ENCODE data around the gene DNLZ. TPM values are rescaled to one million over a fixed set of nuclear protein-coding genes. Genes with fewer than 3 reads are reported as not detected.
A peak's percentile ranks its signal among the peaks of the same experiment; 100 is the strongest.

The DNLZ gene
- total and polyA plus RNA-seq, 8 donors, result 4.2 to 18.8 (median 8.8) TPM

- no peak for ATAC-seq
- no peak overlapping the region for H3K27ac ChIP-seq
- H3K36me3 ChIP-seq, result peaks cover 0 to 24% of the 10 kb centered on the region in 2 donors
- no peak overlapping the region for H3K4me3 ChIP-seq
- no peak for DNase-seq
- H3K4me1 ChIP-seq, result peaks cover 2 to 12% of the 10 kb centered on the region in 2 donors
- intact Hi-C loops (cut with DNase I), result no loop called here
- H3K27me3 ChIP-seq, result no peaks in the 10 kb centered on the region
- TF ChIP-seq, protein P1, sequence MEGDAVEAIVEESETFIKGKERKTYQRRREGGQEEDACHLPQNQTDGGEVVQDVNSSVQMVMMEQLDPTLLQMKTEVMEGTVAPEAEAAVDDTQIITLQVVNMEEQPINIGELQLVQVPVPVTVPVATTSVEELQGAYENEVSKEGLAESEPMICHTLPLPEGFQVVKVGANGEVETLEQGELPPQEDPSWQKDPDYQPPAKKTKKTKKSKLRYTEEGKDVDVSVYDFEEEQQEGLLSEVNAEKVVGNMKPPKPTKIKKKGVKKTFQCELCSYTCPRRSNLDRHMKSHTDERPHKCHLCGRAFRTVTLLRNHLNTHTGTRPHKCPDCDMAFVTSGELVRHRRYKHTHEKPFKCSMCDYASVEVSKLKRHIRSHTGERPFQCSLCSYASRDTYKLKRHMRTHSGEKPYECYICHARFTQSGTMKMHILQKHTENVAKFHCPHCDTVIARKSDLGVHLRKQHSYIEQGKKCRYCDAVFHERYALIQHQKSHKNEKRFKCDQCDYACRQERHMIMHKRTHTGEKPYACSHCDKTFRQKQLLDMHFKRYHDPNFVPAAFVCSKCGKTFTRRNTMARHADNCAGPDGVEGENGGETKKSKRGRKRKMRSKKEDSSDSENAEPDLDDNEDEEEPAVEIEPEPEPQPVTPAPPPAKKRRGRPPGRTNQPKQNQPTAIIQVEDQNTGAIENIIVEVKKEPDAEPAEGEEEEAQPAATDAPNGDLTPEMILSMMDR (IDR thresholded peaks at IDR 0.05), result no peak
- no peaks in the 10 kb centered on the region for H3K9me3 ChIP-seq
Measured at GRCh38 chr9:136337416-136338395, 25.8 kb downstream of the DNLZ start.

DNA sequence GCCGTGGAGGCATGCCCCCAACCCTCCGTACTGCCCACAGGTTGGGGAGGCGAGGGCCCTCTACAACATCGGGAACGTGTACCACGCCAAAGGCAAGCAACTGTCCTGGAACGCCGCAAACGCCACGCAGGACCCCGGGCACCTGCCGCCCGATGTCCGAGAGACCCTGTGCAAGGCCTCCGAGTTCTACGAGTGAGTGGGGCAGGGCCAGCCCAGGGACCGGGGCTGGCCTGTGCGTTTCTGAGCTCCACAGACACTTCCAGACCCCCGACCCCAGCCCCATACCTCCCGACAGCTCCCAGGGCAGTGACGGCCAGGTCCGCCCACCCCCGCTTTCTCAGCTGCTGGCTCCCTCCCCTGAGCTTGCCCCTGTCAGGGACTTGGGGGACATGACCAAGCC is 26.7 kb downstream of the DNLZ start:
- H3K27me3 ChIP-seq, result no peaks in the 10 kb centered on the region
- peaks cover 0 to 4% of the 10 kb centered on the region in 2 donors for H3K4me1 ChIP-seq
- intact Hi-C loops (cut with DNase I), result no loop called here
- no peak for DNase-seq
- ATAC-seq, result no peak
- peaks cover 0 to 24% of the 10 kb centered on the region in 2 donors for H3K36me3 ChIP-seq
- H3K4me3 ChIP-seq, result no peak overlapping the region
- H3K27ac ChIP-seq, result no peak overlapping the region
- no peaks in the 10 kb centered on the region for H3K9me3 ChIP-seq
- TF ChIP-seq, protein P1 (IDR thresholded peaks at IDR 0.05), result no peak

GRCh38 chr9:136336156-136336870 is 27.2 kb downstream of the DNLZ start:
- intact Hi-C loops (cut with DNase I), result no loop called here
- H3K27ac ChIP-seq, result no peak overlapping the region

DNA sequence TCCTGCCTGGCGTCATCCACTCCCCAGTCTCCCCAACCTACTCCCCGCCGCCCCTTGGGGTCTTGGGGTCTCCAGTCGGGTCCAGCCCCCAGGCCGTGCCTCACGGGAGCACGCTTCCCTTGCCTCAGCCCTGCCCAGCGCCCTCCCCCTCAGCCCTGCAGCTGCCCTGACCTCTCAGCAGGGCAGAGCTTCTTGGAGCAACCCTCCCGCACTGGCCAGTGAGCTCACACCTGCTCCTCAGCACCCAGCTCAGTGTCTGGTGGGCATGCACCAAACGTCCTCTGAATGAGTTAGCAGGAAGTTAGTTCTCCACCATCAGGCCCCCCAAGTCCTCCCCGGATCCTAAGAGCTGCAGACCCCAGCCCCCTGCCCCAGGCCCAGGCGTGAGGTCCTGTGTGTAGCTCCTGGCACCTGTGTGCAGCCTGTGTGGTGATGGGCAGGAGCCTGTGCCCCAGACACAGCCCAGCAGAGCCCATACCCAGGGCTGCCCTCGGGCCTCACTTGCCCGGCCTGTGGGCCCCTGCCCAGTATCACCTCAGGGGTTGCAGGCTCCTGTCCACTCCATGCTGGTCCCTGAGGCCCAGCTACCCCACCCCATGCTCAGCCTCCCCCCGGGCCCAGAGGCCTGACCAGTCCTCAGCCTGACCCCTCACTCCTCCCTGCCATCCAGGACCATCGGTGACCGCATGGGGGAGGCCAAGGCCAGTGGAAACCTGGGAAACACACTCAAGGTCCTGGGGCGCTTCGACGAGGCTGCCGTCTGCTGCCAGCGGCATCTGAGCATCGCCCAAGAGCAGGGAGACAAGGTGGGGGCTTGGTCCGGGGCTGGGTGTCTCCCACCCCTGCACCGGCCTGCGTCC is 28.0 kb downstream of the DNLZ start:
- Histone ChIP-seq H3K4me1 (no peaks in the 10 kb centered on the region), H3K36me3 (peaks cover 0 to 20% of the 10 kb centered on the region in 2 donors), H3K9me3 (no peaks in the 10 kb centered on the region), H3K4me3 (no peak overlapping the region), H3K27me3 (no peaks in the 10 kb centered on the region), H3K27ac (no peak overlapping the region)
- TF ChIP-seq, protein P1 (IDR thresholded peaks at IDR 0.05), result no peak
- intact Hi-C loops (cut with DNase I), result no loop called here
- ATAC-seq, result no peak
- DNase-seq, result no peak

More at GRCh38 chr9:136336156-136336870, 27.2 kb downstream of the DNLZ start:
- Histone ChIP-seq H3K36me3 (peaks cover 0 to 24% of the 10 kb centered on the region in 2 donors), H3K9me3 (no peaks in the 10 kb centered on the region), H3K4me3 (no peak overlapping the region), H3K27me3 (no peaks in the 10 kb centered on the region), H3K4me1 (no peaks in the 10 kb centered on the region)
- TF ChIP-seq, protein P1 (IDR thresholded peaks at IDR 0.05), result no peak
- ATAC-seq (peak; percentile 1), DNase-seq (no peak)
